Endothelial cell of umbilical vein (primary cell): ENCODE data around the gene LRRFIP2. TPM values are rescaled to one million over a fixed set of nuclear protein-coding genes. Genes with fewer than 3 reads are reported as not detected.

Experiments used
- BruUV-seq: library from RNA; stranded (reverse); fragments of 400-500 nt; replicated peaks from 2 replicates; lab custom pipeline; 2021; lab: Mats Ljungman, UMichigan
- CTCF ChIA-PET: fragments of 300-600, 350-600 bp; sonication (Branson Sonifier 250); formaldehyde crosslinking; loops from one replicate; lab custom pipeline; 2021; ENCODE audit warnings: antibody characterized with exemption, inconsistent platforms; lab: Charles Lee
- POLR2A ChIA-PET: fragments of 300-600, 350-600 bp; sonication (Branson Sonifier 250); formaldehyde crosslinking; loops from one replicate; lab custom pipeline; 2021; ENCODE audit warnings: antibody characterized with exemption, inconsistent platforms; lab: Charles Lee
- DNase-seq: peaks from one replicate; pipeline ENCODE4 v3.0.0-alpha.2; 2011; ENCODE audit warnings: low read depth, low spot score
- FAIRE-seq: peaks from 2 replicates; lab custom pipeline; 2011; peaks lifted over from hg19 to GRCh38; lab: Jason Lieb, UNC
- H2AFZ ChIP-seq: 2 replicates; pipeline ENCODE4 v1.6.0; 2012; ENCODE audit warnings: low read depth, low read length, control low read depth, inconsistent platforms
- H3K27ac ChIP-seq: 2 replicates; pipeline ENCODE4 v1.5.1; 2011; ENCODE audit warnings: low read depth, mild to moderate bottlenecking, control low read depth, low read length, moderate library complexity; ENCODE audit not compliant: insufficient read depth
- H3K27me3 ChIP-seq, 2 experiments: 2 replicates each; pipeline versions ENCODE4 v1.6.0 to v1.6.1; 2011; ENCODE audit warnings: low read length in 2 of 2, mixed read lengths in 1 of 2; ENCODE audit not compliant: control insufficient read depth in 2 of 2, insufficient read depth in 2 of 2
- H3K36me3 ChIP-seq, 2 experiments: 2 replicates in 1 of 2; 3 replicates in 1 of 2; pipeline ENCODE4 v1.5.1; 2011; ENCODE audit warnings: low read length in 2 of 2, mild to moderate bottlenecking in 1 of 2, moderate library complexity in 1 of 2; ENCODE audit not compliant: control insufficient read depth in 2 of 2, insufficient read depth in 2 of 2; ENCODE audit errors: extremely low read depth in 1 of 2
- H3K4me1 ChIP-seq: 3 replicates; pipeline ENCODE4 v1.5.1; 2011; ENCODE audit warnings: mild to moderate bottlenecking, low read length; ENCODE audit not compliant: control insufficient read depth, insufficient read depth; ENCODE audit errors: extremely low read depth
- H3K4me2 ChIP-seq: 2 replicates; pipeline ENCODE4 v1.6.1; 2011; ENCODE audit warnings: low read length, control low read depth, mixed read lengths; ENCODE audit not compliant: insufficient read depth
- H3K4me3 ChIP-seq, 3 experiments: fragments of 200-600 bp in 1 of 3; sonication (generic), shearing (Covaris generic) in 1 of 3; replicated peaks in 1 of 3; 2 replicates each; pipeline ENCODE4 v1.5.1; 2011 to 2016; ENCODE audit warnings: control low read depth in 3 of 3, low read length in 3 of 3, mild to moderate bottlenecking in 2 of 3, inconsistent platforms in 1 of 3, low read depth in 1 of 3, moderate library complexity in 1 of 3; ENCODE audit not compliant: insufficient read depth in 1 of 3
- H3K79me2 ChIP-seq: 2 replicates; pipeline ENCODE4 v1.6.0; 2012; ENCODE audit warnings: low read length, inconsistent platforms; ENCODE audit not compliant: control insufficient read depth, insufficient read depth
- H3K9ac ChIP-seq: replicated peaks from 2 replicates; pipeline ENCODE3; 2011; ENCODE audit warnings: low read length, control low read depth; ENCODE audit not compliant: insufficient read depth; ENCODE audit errors: extremely low read depth
- H3K9me1 ChIP-seq: replicated peaks from 3 replicates; pipeline ENCODE4 v1.6.0; 2011; ENCODE audit warnings: mild to moderate bottlenecking, low read length; ENCODE audit not compliant: control insufficient read depth, insufficient read depth; ENCODE audit errors: extremely low read depth
- H3K9me3 ChIP-seq: replicated peaks from 2 replicates; pipeline ENCODE4 v1.5.1; 2012; ENCODE audit warnings: low read length, inconsistent platforms; ENCODE audit not compliant: control insufficient read depth, insufficient read depth
- H4K20me1 ChIP-seq: replicated peaks from 2 replicates; pipeline ENCODE3; 2011; ENCODE audit warnings: mild to moderate bottlenecking, low read length; ENCODE audit not compliant: control insufficient read depth, insufficient read depth; ENCODE audit errors: extremely low read depth
- CTCF ChIP-seq, 2 donors: IDR thresholded peaks; 1 replicate in 1 of 2; 2 replicates in 1 of 2; pipeline ENCODE4 v1.5.1; 2011; ENCODE audit warnings: low read length in 2 of 2, mild to moderate bottlenecking in 2 of 2, moderate library complexity in 2 of 2, control low read depth in 1 of 2, inconsistent platforms in 1 of 2, low read depth in 1 of 2; ENCODE audit not compliant: insufficient read depth in 1 of 2; ENCODE audit errors: extremely low read depth in 1 of 2
- EZH2 ChIP-seq: IDR thresholded peaks from 2 replicates; pipeline ENCODE4 v1.6.1; 2012; ENCODE audit warnings: borderline replicate concordance, low read depth, mild to moderate bottlenecking, moderate library complexity, low read length, inconsistent platforms; ENCODE audit not compliant: severe bottlenecking
- FOS ChIP-seq: IDR thresholded peaks from 2 replicates; pipeline ENCODE4 v1.6.1; 2011; ENCODE audit warnings: mild to moderate bottlenecking, low read length, moderate library complexity, borderline replicate concordance; ENCODE audit not compliant: insufficient read depth
- GATA2 ChIP-seq: IDR thresholded peaks from 2 replicates; pipeline ENCODE4 v1.7.0; 2011; ENCODE audit warnings: low read depth, mild to moderate bottlenecking, moderate library complexity, mixed read lengths, low read length; ENCODE audit not compliant: insufficient read length, insufficient read depth
- JUN ChIP-seq: IDR thresholded peaks from 2 replicates; pipeline ENCODE4 v1.6.1; 2011; ENCODE audit warnings: borderline replicate concordance, low read depth; ENCODE audit not compliant: insufficient read length, insufficient read depth
- MAX ChIP-seq: IDR thresholded peaks from 2 replicates; pipeline ENCODE4 v1.6.1; 2011; ENCODE audit not compliant: insufficient read depth, insufficient read length
- MYC ChIP-seq: IDR thresholded peaks from one replicate; pipeline ENCODE4 v1.6.1; 2011; ENCODE audit warnings: mild to moderate bottlenecking, low read depth, low read length
- POLR2A ChIP-seq: IDR thresholded peaks from 2 replicates; pipeline ENCODE4 v1.6.1; 2012; ENCODE audit warnings: low read depth, mild to moderate bottlenecking, control low read depth, low read length
- POLR2AphosphoS5 ChIP-seq: IDR thresholded peaks from 2 replicates; pipeline ENCODE4 v1.6.1; 2012; ENCODE audit warnings: low read depth, mild to moderate bottlenecking, control low read depth, low read length, moderate library complexity; ENCODE audit not compliant: insufficient read depth
- dilution Hi-C: fragments of 300-500 bp; cut with MboI; formaldehyde crosslinking; loops from one replicate; pipeline ENCODE4 v1.15.0; 2019; ENCODE audit warnings: low sequenced_read_pairs; ENCODE audit not compliant: extremely low pct_ligation_motif_present
- intact Hi-C: fragments of 100-400 bp; cut with micrococcal nuclease; formaldehyde crosslinking; loops from one replicate; pipeline ENCODE4 v1.10.0; 2022
- polyA plus RNA-seq, 4 experiments: library from polyadenylated mRNA; depleted of rRNA in 3 of 4; stranded (reverse) in 3 of 4; unstranded in 1 of 4; fragments of >200 nt; gene quantifications; 2 replicates each; pipeline versions ENCODE4 v1.2.1 to v1.2.3, GENCODE V29; 2011 to 2012; ENCODE audit warnings: missing spikeins in 1 of 4
- total RNA-seq: library from RNA; stranded (reverse); gene quantifications from 2 replicates; pipeline ENCODE4 v1.2.3, GENCODE V29; 2021

LRRFIP2 gene
- total and polyA plus RNA-seq, 2 donors (not counting 3 experiments of a cell fraction or from before 2014, with no cell fraction given), result 20.8 to 78.9 TPM

GRCh38 chr3:37103103-37103808 is 71.1 kb downstream of the LRRFIP2 start:
- intact Hi-C loops, result no loop called here
- no peak for FAIRE-seq
- Histone ChIP-seq H3K4me1 (no peaks in the 10 kb centered on the region), H3K27ac (no peak overlapping the region), H3K9me1 (no peaks in the 10 kb centered on the region), H3K79me2 (peaks cover 5% of the 10 kb centered on the region), H3K9ac (no peak overlapping the region), H3K27me3 (no peaks in the 10 kb centered on the region), H3K9me3 (no peaks in the 10 kb centered on the region), H3K4me3 (no peak overlapping the region), H3K4me2 (no peak overlapping the region), H3K36me3 (no peaks in the 10 kb centered on the region), H4K20me1 (no peaks in the 10 kb centered on the region), H2AFZ (no peak overlapping the region)
- no peak for DNase-seq
- dilution Hi-C loops, result no loop called here
- ChIA-PET POLR2A (no interaction called here), CTCF (interaction anchor here (0.8 to 1.2 kb wide), 3 partner anchors 9 to 74 kb away, joined by 3 to 5 read pairs (median 4); no protein-coding TSS in a partner anchor)
- TF ChIP-seq GATA2 (no peak), CTCF (IDR thresholded peaks at IDR 0.05; ENCODE audit: extremely low read depth in 1 of 2, insufficient read depth in 1 of 2, low read depth in 1 of 2, low read length in 2 of 2) (no peak), POLR2AphosphoS5 (no peak), EZH2 (no peak), FOS (no peak), POLR2A (no peak), MYC (no peak), MAX (no peak), JUN (no peak)
- no TSS peak for BruUV-seq
